PC-9 (cell line): Measurements from ENCODE around the gene ZNF365. TPM values are rescaled to one million over a fixed set of nuclear protein-coding genes. Genes with fewer than 3 reads are reported as not detected.

Experiments
- BruUV-seq: library from RNA; stranded (reverse); fragments of 400-500 nt; replicated peaks from 2 replicates; lab custom pipeline; 2021; lab: Mats Ljungman, UMichigan
- CTCF ChIA-PET: fragments of 300-600 bp; sonication (Branson Sonifier 250); formaldehyde crosslinking; loops from one replicate; lab custom pipeline; 2022; ENCODE audit warnings: antibody characterized with exemption; lab: Charles Lee
- POLR2A ChIA-PET: fragments of 300-600 bp; sonication (Branson Sonifier 250); formaldehyde crosslinking; loops from one replicate; lab custom pipeline; 2022; ENCODE audit warnings: antibody characterized with exemption; ENCODE audit not compliant: unreplicated experiment; lab: Charles Lee
- DNase-seq, 2 experiments: peaks; one replicate each; pipeline versions ENCODE4 v3.0.0 to v3.0.0-alpha.2; 2015 to 2022; ENCODE audit warnings: mixed read lengths in 1 of 2
- H2AFZ ChIP-seq: fragments of 200-600 bp; sonication (generic); 2 replicates; pipeline ENCODE4 v1.8.1; 2017; ENCODE audit warnings: antibody characterized with exemption
- H3F3A ChIP-seq: fragments of 200-600 bp; sonication (generic); 2 replicates; pipeline ENCODE4 v1.8.1; 2017; ENCODE audit warnings: antibody characterized with exemption, mild to moderate bottlenecking, low read depth; ENCODE audit not compliant: insufficient read depth
- H3K27ac ChIP-seq: fragments of 200-600 bp; sonication (generic); 2 replicates; pipeline ENCODE4 v1.6.1; 2016; ENCODE audit warnings: mixed run types
- H3K27me3 ChIP-seq: fragments of 200-600 bp; sonication (generic); 2 replicates; pipeline ENCODE4 v1.6.1; 2016; ENCODE audit warnings: low read depth, mixed run types; ENCODE audit not compliant: insufficient read depth
- H3K36me3 ChIP-seq: fragments of 200-600 bp; sonication (generic); 2 replicates; pipeline ENCODE4 v1.6.1; 2016; ENCODE audit warnings: low read depth, mixed run types
- H3K4me1 ChIP-seq: fragments of 200-600 bp; sonication (generic); replicated peaks from 2 replicates; pipeline ENCODE4 v1.6.1; 2016; ENCODE audit warnings: mixed run types; ENCODE audit not compliant: insufficient read depth
- H3K4me2 ChIP-seq: fragments of 200-600 bp; sonication (generic); 2 replicates; pipeline ENCODE4 v1.6.1; 2017; ENCODE audit warnings: mixed run types
- H3K4me3 ChIP-seq: fragments of 200-600 bp; sonication (generic); 2 replicates; pipeline ENCODE4 v1.6.1; 2016; ENCODE audit warnings: mixed run types
- H3K79me2 ChIP-seq: fragments of 200-600 bp; sonication (generic); 2 replicates; pipeline ENCODE4 v1.6.1; 2017; ENCODE audit warnings: low read depth, mixed run types
- H3K9me2 ChIP-seq: fragments of 200-600 bp; sonication (generic); 2 replicates; pipeline ENCODE4 v1.8.1; 2017; ENCODE audit warnings: mild to moderate bottlenecking; ENCODE audit not compliant: insufficient read depth
- H3K9me3 ChIP-seq: fragments of 200-600 bp; sonication (generic); 2 replicates; pipeline ENCODE4 v1.8.1; 2016; ENCODE audit warnings: low read depth; ENCODE audit not compliant: insufficient read depth
- H4K20me1 ChIP-seq: fragments of 200-600 bp; sonication (generic); 2 replicates; pipeline ENCODE4 v1.8.1; 2017; ENCODE audit not compliant: insufficient read depth
- CTCF ChIP-seq: fragments of 200-600 bp; sonication (generic); conservative IDR thresholded peaks from 2 replicates; pipeline ENCODE4 v1.6.1; 2017; ENCODE audit warnings: mixed run types, antibody characterized with exemption, mild to moderate bottlenecking, moderate library complexity
- EZH2 ChIP-seq: fragments of 200-600 bp; sonication (generic); IDR thresholded peaks from 2 replicates; pipeline ENCODE4 v1.8.0; 2017; ENCODE audit warnings: antibody characterized with exemption, low read depth
- intact Hi-C: fragments of 100-400 bp; cut with micrococcal nuclease; formaldehyde crosslinking; loops from one replicate; pipeline ENCODE4 v1.10.0; 2022; ENCODE audit not compliant: unreplicated experiment
- total RNA-seq: library from RNA; stranded (reverse); gene quantifications from 2 replicates; pipeline ENCODE4 v1.2.3, GENCODE V29; 2021

The ZNF365 gene
- total RNA-seq, 1 experiment from 2014 or later: 1.8 TPM

DNA sequence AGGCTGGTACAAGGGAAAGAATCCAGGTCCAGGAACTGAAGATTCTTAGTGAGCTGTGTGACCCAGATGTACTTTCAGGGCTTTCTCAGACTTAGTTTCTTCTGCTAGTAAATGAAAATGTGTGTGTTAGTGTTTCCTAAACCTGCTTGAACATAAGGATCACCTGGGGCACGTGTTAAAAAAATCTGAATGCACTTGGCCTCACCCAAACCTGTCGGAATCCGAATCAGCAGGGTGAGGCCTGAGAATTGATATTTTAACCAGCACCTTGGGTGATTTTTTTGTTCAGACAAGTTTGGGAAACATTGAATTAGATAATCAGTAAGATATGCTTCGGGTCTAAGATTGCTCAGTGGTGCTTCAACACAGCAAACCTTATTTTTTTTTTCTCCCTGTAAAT lies 59.7 kb downstream of the ZNF365 start:
- no peak overlapping the region for H3K4me3 ChIP-seq
- no peaks in the 10 kb centered on the region for H4K20me1 ChIP-seq
- no peaks in the 10 kb centered on the region for H3K27me3 ChIP-seq
- CTCF ChIA-PET: no interaction called here
- H3K79me2 ChIP-seq: no peaks in the 10 kb centered on the region
- no peaks in the 10 kb centered on the region for H3K36me3 ChIP-seq
- H3K4me1 ChIP-seq: peaks cover 22% of the 10 kb centered on the region
- POLR2A ChIA-PET: interaction anchor here (0.6 kb wide), 1 partner anchor 164 kb away, joined by 9 read pairs; no protein-coding TSS in a partner anchor
- TF ChIP-seq CTCF (no peak), EZH2 (no peak)
- peak overlapping the region; percentile 41 for H2AFZ ChIP-seq
- H3K4me2 ChIP-seq: peak overlapping the region; percentile 49
- no peak for DNase-seq
- H3K9me2 ChIP-seq: no peaks in the 10 kb centered on the region
- intact Hi-C loops: loop anchor here (1.0 to 10.0 kb wide), 4 partner anchors 49 to 166 kb away; partner anchors contain the start of gene RTKN2
- TSS peak; percentile 92 for BruUV-seq
- peaks cover 12% of the 10 kb centered on the region for H3K9me3 ChIP-seq
- peaks cover 14% of the 10 kb centered on the region; the same call in 1 of the 2 replicates for H3F3A ChIP-seq
- H3K27ac ChIP-seq: peak overlapping the region; percentile 81

- Histone ChIP-seq H3K4me1 (peaks cover 17% of the 10 kb centered on the region), H3F3A (peaks cover 13% of the 10 kb centered on the region; the same call in 1 of the 2 replicates), H3K79me2 (no peaks in the 10 kb centered on the region), H3K9me3 (peaks cover 3% of the 10 kb centered on the region), H2AFZ (no peak overlapping the region), H3K4me3 (no peak overlapping the region), H3K36me3 (no peaks in the 10 kb centered on the region), H4K20me1 (no peaks in the 10 kb centered on the region), H3K27me3 (no peaks in the 10 kb centered on the region), H3K4me2 (no peak overlapping the region), H3K27ac (no peak overlapping the region), H3K9me2 (no peaks in the 10 kb centered on the region)
- no TSS peak for BruUV-seq
- intact Hi-C loops: loop anchor here (1.0 to 10.0 kb wide), 4 partner anchors 147 to 721 kb away; partner anchors contain the start of gene EGR2
- ChIA-PET CTCF (interaction anchor here (0.6 to 0.8 kb wide), 4 partner anchors 11 to 380 kb away, joined by 3 to 5 read pairs (median 4); no protein-coding TSS in a partner anchor), POLR2A (no interaction called here)
- TF ChIP-seq EZH2: no peak
- TF ChIP-seq CTCF: peak; percentile 95
- peak in 1 of 2 experiments; percentile 67 for DNase-seq
Observed at GRCh38 chr10:62437696-62438095, 63.5 kb downstream of the ZNF365 start.

- Histone ChIP-seq H3F3A (no peaks in the 10 kb centered on the region), H3K4me1 (no peaks in the 10 kb centered on the region), H3K27ac (no peak overlapping the region), H3K27me3 (no peaks in the 10 kb centered on the region), H2AFZ (no peak overlapping the region), H3K4me3 (no peak overlapping the region), H3K9me2 (no peaks in the 10 kb centered on the region), H4K20me1 (no peaks in the 10 kb centered on the region), H3K79me2 (no peaks in the 10 kb centered on the region), H3K36me3 (no peaks in the 10 kb centered on the region), H3K4me2 (no peak overlapping the region), H3K9me3 (no peaks in the 10 kb centered on the region)
- BruUV-seq: no TSS peak
- POLR2A ChIA-PET: no interaction called here
- CTCF ChIA-PET: no interaction called here
- intact Hi-C loops: no loop called here
- DNase-seq: no peak
- TF ChIP-seq CTCF: no peak
- no peak for TF ChIP-seq EZH2
Observed at GRCh38 chr10:62442006-62442405, 67.8 kb downstream of the ZNF365 start.
